Measurements from ENCODE around the gene UBE2V1. TPM values are rescaled to one million over a fixed set of nuclear protein-coding genes. Genes with fewer than 3 reads are reported as not detected.
A peak's percentile ranks its signal among the peaks of the same experiment; 100 is the strongest.

The UBE2V1 gene
- total and polyA plus RNA-seq, 10 of the 15 experiments (the other 5 are each of a cell fraction or from before 2014, with no cell fraction given), result 51.8 to 219 (median 141) TPM

GRCh38 chr20:50153500-50154377, 40.8 kb upstream of the UBE2V1 start, which contains the start of gene PEDS1:
Gene PEDS1, minus strand, starts transcription at chr20:50153723. Its CDS starts 86 bp downstream, at chr20:50153637.
- ChIA-PET POLR2A (interaction anchor here (0.5 to 3.3 kb wide), 14 partner anchors 9 to 804 kb away, joined by 3 to 34 read pairs (median 4); partner anchors contain the start of genes DPM1, RNF114 and UBE2V1), CTCF (interaction anchor here (0.7 to 5.5 kb wide), 14 partner anchors 8 to 177 kb away, joined by 3 to 49 read pairs (median 7); partner anchors contain the start of gene UBE2V1), SMC1A (ENCODE audit: uncharacterized antibody, unreplicated experiment) (interaction anchor here (0.6 to 3.6 kb wide), 12 partner anchors 9 to 280 kb away, joined by 3 to 28 read pairs (median 4); no protein-coding TSS in a partner anchor), RAD21 (ENCODE audit: unreplicated experiment) (interaction anchor here (0.9 to 3.6 kb wide), 11 partner anchors 13 to 175 kb away, joined by 3 to 19 read pairs (median 9); partner anchors contain the start of gene UBE2V1)
- Histone ChIP-seq H3K9ac (ENCODE audit: control insufficient read depth, insufficient read depth, low read length) (peak within 1 kb of the TSS; percentile 95), H3K36me3 (ENCODE audit: control insufficient read depth in 2 of 2, insufficient read depth in 2 of 2, low read length in 1 of 2) (peaks cover 0 to 3% of the 10 kb centered on the region in 2 experiments; a peak in 1 of 4 replicates), H3K27ac (ENCODE audit: control insufficient read depth, insufficient read depth) (peak within 1 kb of the TSS; percentile 75), H3K79me2 (ENCODE audit: control insufficient read depth, insufficient read depth, low read length) (peaks cover 37% of the 10 kb centered on the region), H3K4me1 (ENCODE audit: control insufficient read depth, insufficient read depth, low read length) (peaks cover 8% of the 10 kb centered on the region), H3K9me3 (replicated peaks; ENCODE audit: control insufficient read depth, insufficient read depth, low read length) (no peaks in the 10 kb centered on the region), H2AFZ (ENCODE audit: control insufficient read depth, low read depth, low read length) (peak within 1 kb of the TSS; percentile 94), H3K4me3 (peak within 1 kb of the TSS; percentile 98), H4K20me1 (ENCODE audit: control insufficient read depth, insufficient read depth) (no peaks in the 10 kb centered on the region), H3K4me2 (ENCODE audit: control insufficient read depth, insufficient read depth) (peak within 1 kb of the TSS; percentile 99), H3K27me3 (replicated peaks in 1 of 2; ENCODE audit: control insufficient read depth in 2 of 2, insufficient read depth in 2 of 2, low read length in 1 of 2) (no peaks in the 10 kb centered on the region)
- in situ Hi-C loops (cut with MboI) (no loop called here), intact Hi-C loops (cut with micrococcal nuclease; ENCODE audit: unreplicated experiment) (loop anchor here (5.0 kb wide), 1 partner anchor 41 kb away; the partner anchor contains the start of gene UBE2V1)
- peak; percentile 98 for ATAC-seq
- peak; percentile 45 for DNase-seq (ENCODE audit: low read depth, low spot score)
- WGBS (ENCODE audit: insufficient coverage, insufficient replicate concordance, low lambda C conversion rate, missing lambda C conversion rate), result 2% methylated on average over 88 of the region's 99 CpGs
- no TSS peak for BruUV-seq (replicated peaks)
- peak; percentile 92 for FAIRE-seq
- no peak for TF ChIP-seq BCL3 (IDR thresholded peaks at IDR 0.05; ENCODE audit: borderline replicate concordance, insufficient read depth, low read depth, low read length, poor library complexity, severe bottlenecking)
- no peak for TF ChIP-seq E4F1 (IDR thresholded peaks at IDR 0.05; ENCODE audit: borderline replicate concordance, partially characterized antibody)
- TF ChIP-seq POU2F2 (IDR thresholded peaks at IDR 0.05; ENCODE audit: borderline replicate concordance, low read depth, low read length), result 0 out of 3 replicates have a peak, but pooled peaks have one; percentile 3
- TF ChIP-seq SKIL (IDR thresholded peaks at IDR 0.05; ENCODE audit: low read depth, poor library complexity, severe bottlenecking), result no peak
- no peak for TF ChIP-seq ZZZ3 (IDR thresholded peaks at IDR 0.05; ENCODE audit: control insufficient read depth, insufficient read length, low read depth)
- TF ChIP-seq POLR2AphosphoS5 (IDR thresholded peaks at IDR 0.05; ENCODE audit: low read length), result peak; percentile 76
- TF ChIP-seq POLR2AphosphoS2 (IDR thresholded peaks at IDR 0.05; ENCODE audit: low read depth, low read length), result peak; percentile 65; the same call in 1 of the 2 replicates
- no peak for TF ChIP-seq CHD4 (IDR thresholded peaks at IDR 0.05)
- no peak for TF ChIP-seq ZNF384 (IDR thresholded peaks at IDR 0.05; ENCODE audit: borderline replicate concordance, low read depth, low read length)
- TF ChIP-seq ZNF207 (IDR thresholded peaks at IDR 0.05; ENCODE audit: borderline replicate concordance), result no peak; the same call in 1 of the 2 replicates
- no peak for TF ChIP-seq FOXM1 (IDR thresholded peaks at IDR 0.05; ENCODE audit: low read depth, low read length)
- TF ChIP-seq CREB1 (IDR thresholded peaks at IDR 0.05; ENCODE audit: low read depth), result no peak
- peak; percentile 55; the same call in 1 of the 2 replicates for TF ChIP-seq TAF1 (IDR thresholded peaks at IDR 0.05; ENCODE audit: borderline replicate concordance, low read depth, low read length)
- 0 out of 2 replicates have a peak, but pooled peaks have one; percentile 16 for TF ChIP-seq NR2C1 (IDR thresholded peaks at IDR 0.05)
- no peak for TF ChIP-seq NFYA (IDR thresholded peaks at IDR 0.05; ENCODE audit: borderline replicate concordance, low read depth, low read length)
- TF ChIP-seq RFX5 (IDR thresholded peaks at IDR 0.05; ENCODE audit: low read depth, low read length), result peak; percentile 59; the same call in 1 of the 2 replicates

Measured in GM12878 (cell line).